HepG2 (cell line): Measurements from ENCODE around the gene GPR82. TPM values are rescaled to one million over a fixed set of nuclear protein-coding genes. Genes with fewer than 3 reads are reported as not detected.

Experiments
- AKAP8 ChIP-seq: sonication (generic); formaldehyde crosslinking; IDR thresholded peaks from 2 replicates; pipeline ENCODE4 v1.5.1; 2020; ENCODE audit warnings: mild to moderate bottlenecking, missing genetic modification reagents
- CHCHD3 ChIP-seq: sonication (generic); formaldehyde crosslinking; IDR thresholded peaks from 2 replicates; pipeline ENCODE4 v1.8.0; 2022; ENCODE audit warnings: mild to moderate bottlenecking, missing genetic modification reagents, moderate library complexity
- CREB1 ChIP-seq, 2 experiments: fragments of 450-650 bp in 1 of 2; IDR thresholded peaks; 2 replicates each; pipeline ENCODE4 v1.6.1; 2016 to 2017; ENCODE audit warnings: control low read depth in 1 of 2, mild to moderate bottlenecking in 1 of 2, missing compliant biosample characterization in 1 of 2, missing genetic modification characterization in 1 of 2
- DNMT3B ChIP-seq: conservative IDR thresholded peaks from 2 replicates; pipeline ENCODE4 v1.6.1; 2016; ENCODE audit warnings: missing biosample characterization, control low read depth
- ERF ChIP-seq: IDR thresholded peaks from 2 replicates; pipeline ENCODE4 v1.6.1; 2018; ENCODE audit warnings: missing biosample characterization, missing genetic modification reagents
- PHF8 ChIP-seq: sonication (generic); formaldehyde crosslinking; IDR thresholded peaks from 2 replicates; pipeline ENCODE4 v1.5.0; 2020; ENCODE audit warnings: missing genetic modification reagents
- TAF1 ChIP-seq: sonication (generic); formaldehyde crosslinking; IDR thresholded peaks from 2 replicates; pipeline ENCODE4 v1.4.0; 2020; ENCODE audit warnings: missing genetic modification reagents
- ZNF343 ChIP-seq: sonication (generic); formaldehyde crosslinking; IDR thresholded peaks from 2 replicates; pipeline ENCODE4 v1.4.0; 2020; ENCODE audit warnings: mild to moderate bottlenecking, missing genetic modification reagents
- ZNF552 ChIP-seq: sonication (generic); formaldehyde crosslinking; IDR thresholded peaks from 2 replicates; pipeline ENCODE4 v1.9.0; 2022; ENCODE audit warnings: missing genetic modification reagents, mild to moderate bottlenecking, borderline replicate concordance
- ZNF569 ChIP-seq: sonication (generic); formaldehyde crosslinking; IDR thresholded peaks from 2 replicates; pipeline ENCODE4 v1.5.0; 2020; ENCODE audit warnings: mild to moderate bottlenecking, missing genetic modification reagents, moderate library complexity, borderline replicate concordance
- ZNF878 ChIP-seq: sonication (generic); formaldehyde crosslinking; IDR thresholded peaks from 2 replicates; pipeline ENCODE4 v1.8.1; 2023; ENCODE audit warnings: mild to moderate bottlenecking, missing genetic modification reagents, moderate library complexity
- polyA plus RNA-seq, 8 experiments: library from polyadenylated mRNA; depleted of rRNA in 3 of 8; stranded (reverse) in 7 of 8; unstranded in 1 of 8; fragments of >200 nt; fragmentation: Illumina TruSeq in 4 of 8; extraction: Trizol in 4 of 8; gene quantifications; 2 replicates each; pipeline versions ENCODE4 v1.2.1 to v1.2.3, GENCODE V29; 2011 to 2016; ENCODE audit warnings: low read depth in 4 of 8, missing spikeins in 1 of 8, mixed read lengths in 1 of 8; ENCODE audit not compliant: insufficient read depth in 1 of 8
- total RNA-seq, 5 experiments: library from RNA; depleted of rRNA; stranded (reverse); fragments of >200 nt; fragmentation: Illumina TruSeq; extraction: Trizol; gene quantifications; 2 replicates each; pipeline ENCODE4 v1.2.3, GENCODE V29; 2016; ENCODE audit warnings: low read depth in 1 of 5
- TF ChIP-seq, protein P1 (sequence below): sonication (generic); formaldehyde crosslinking; IDR thresholded peaks from 2 replicates; pipeline ENCODE4 v1.5.1; 2020; ENCODE audit warnings: mild to moderate bottlenecking, missing genetic modification reagents, moderate library complexity
- TF ChIP-seq, protein P2 (sequence below): sonication (generic); formaldehyde crosslinking; IDR thresholded peaks from 2 replicates; pipeline ENCODE4 v1.8.0; 2022; ENCODE audit warnings: missing genetic modification reagents, mild to moderate bottlenecking, moderate library complexity, borderline replicate concordance

GPR82 gene
- total and polyA plus RNA-seq, 2 of the 13 experiments (the other 11 are each of a cell fraction or from before 2014, with no cell fraction given): not detected

DNA sequence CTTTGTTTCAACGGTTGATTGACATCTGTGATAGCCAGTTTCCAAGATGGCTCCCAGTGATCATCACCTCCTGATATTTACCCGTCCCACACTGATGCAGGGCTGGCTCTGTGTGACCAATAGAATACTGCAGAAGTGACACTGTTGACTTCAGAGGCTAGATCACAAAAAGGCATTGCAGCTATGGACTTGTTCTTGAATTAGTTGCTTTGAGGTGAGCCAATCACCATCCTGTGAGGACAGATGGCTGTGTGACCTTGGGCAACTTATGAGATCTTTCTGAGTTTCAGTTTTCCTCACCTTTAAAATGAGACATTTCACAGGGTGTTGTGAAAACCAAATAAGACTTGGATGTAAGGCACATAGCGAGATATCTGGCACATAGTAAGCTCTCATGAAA lies 1.8 kb upstream of the GPR82 start (continued):
- TF ChIP-seq, protein P1, sequence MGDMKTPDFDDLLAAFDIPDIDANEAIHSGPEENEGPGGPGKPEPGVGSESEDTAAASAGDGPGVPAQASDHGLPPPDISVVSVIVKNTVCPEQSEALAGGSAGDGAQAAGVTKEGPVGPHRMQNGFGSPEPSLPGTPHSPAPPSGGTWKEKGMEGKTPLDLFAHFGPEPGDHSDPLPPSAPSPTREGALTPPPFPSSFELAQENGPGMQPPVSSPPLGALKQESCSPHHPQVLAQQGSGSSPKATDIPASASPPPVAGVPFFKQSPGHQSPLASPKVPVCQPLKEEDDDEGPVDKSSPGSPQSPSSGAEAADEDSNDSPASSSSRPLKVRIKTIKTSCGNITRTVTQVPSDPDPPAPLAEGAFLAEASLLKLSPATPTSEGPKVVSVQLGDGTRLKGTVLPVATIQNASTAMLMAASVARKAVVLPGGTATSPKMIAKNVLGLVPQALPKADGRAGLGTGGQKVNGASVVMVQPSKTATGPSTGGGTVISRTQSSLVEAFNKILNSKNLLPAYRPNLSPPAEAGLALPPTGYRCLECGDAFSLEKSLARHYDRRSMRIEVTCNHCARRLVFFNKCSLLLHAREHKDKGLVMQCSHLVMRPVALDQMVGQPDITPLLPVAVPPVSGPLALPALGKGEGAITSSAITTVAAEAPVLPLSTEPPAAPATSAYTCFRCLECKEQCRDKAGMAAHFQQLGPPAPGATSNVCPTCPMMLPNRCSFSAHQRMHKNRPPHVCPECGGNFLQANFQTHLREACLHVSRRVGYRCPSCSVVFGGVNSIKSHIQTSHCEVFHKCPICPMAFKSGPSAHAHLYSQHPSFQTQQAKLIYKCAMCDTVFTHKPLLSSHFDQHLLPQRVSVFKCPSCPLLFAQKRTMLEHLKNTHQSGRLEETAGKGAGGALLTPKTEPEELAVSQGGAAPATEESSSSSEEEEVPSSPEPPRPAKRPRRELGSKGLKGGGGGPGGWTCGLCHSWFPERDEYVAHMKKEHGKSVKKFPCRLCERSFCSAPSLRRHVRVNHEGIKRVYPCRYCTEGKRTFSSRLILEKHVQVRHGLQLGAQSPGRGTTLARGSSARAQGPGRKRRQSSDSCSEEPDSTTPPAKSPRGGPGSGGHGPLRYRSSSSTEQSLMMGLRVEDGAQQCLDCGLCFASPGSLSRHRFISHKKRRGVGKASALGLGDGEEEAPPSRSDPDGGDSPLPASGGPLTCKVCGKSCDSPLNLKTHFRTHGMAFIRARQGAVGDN (CRISPR knock-in tag): no peak
- TF ChIP-seq PHF8: no peak
- no peak for TF ChIP-seq ZNF552 (CRISPR knock-in tag)
- no peak for TF ChIP-seq ZNF569 (CRISPR knock-in tag)
- TF ChIP-seq DNMT3B: no peak
- no peak for TF ChIP-seq ERF (CRISPR knock-in tag)
- TF ChIP-seq AKAP8: no peak
- TF ChIP-seq CREB1 (IDR thresholded peaks at IDR 0.05): no peak
- no peak for TF ChIP-seq CREB1 (CRISPR knock-in tag; IDR thresholded peaks at IDR 0.05)
- no peak for TF ChIP-seq ZNF343 (CRISPR knock-in tag)
- TF ChIP-seq, protein P2, sequence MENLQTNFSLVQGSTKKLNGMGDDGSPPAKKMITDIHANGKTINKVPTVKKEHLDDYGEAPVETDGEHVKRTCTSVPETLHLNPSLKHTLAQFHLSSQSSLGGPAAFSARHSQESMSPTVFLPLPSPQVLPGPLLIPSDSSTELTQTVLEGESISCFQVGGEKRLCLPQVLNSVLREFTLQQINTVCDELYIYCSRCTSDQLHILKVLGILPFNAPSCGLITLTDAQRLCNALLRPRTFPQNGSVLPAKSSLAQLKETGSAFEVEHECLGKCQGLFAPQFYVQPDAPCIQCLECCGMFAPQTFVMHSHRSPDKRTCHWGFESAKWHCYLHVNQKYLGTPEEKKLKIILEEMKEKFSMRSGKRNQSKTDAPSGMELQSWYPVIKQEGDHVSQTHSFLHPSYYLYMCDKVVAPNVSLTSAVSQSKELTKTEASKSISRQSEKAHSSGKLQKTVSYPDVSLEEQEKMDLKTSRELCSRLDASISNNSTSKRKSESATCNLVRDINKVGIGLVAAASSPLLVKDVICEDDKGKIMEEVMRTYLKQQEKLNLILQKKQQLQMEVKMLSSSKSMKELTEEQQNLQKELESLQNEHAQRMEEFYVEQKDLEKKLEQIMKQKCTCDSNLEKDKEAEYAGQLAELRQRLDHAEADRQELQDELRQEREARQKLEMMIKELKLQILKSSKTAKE (CRISPR knock-in tag): no peak
- TF ChIP-seq ZNF878 (CRISPR knock-in tag): no peak
- no peak for TF ChIP-seq TAF1 (CRISPR knock-in tag)
- no peak for TF ChIP-seq CHCHD3 (CRISPR knock-in tag)
